Neural cell (in vitro differentiated cells): ENCODE measurements around the gene PCYT1B. TPM values are rescaled to one million over a fixed set of nuclear protein-coding genes. Genes with fewer than 3 reads are reported as not detected.
A peak's percentile ranks its signal among the peaks of the same experiment; 100 is the strongest.

ENCODE experiments used
- H2AFZ ChIP-seq: fragments of 200-600, 300-800 bp; sonication (generic), shearing (Covaris generic); 2 replicates; pipeline ENCODE4 v1.6.0; 2014; ENCODE audit warnings: low read depth, mild to moderate bottlenecking, antibody characterized with exemption, low read length, moderate library complexity
- H3F3A ChIP-seq: fragments of 200-600 bp; shearing (Covaris generic); 2 replicates; pipeline ENCODE4 v1.6.1; 2016; ENCODE audit warnings: mild to moderate bottlenecking, moderate library complexity, mixed read lengths, antibody characterized with exemption, low read length; ENCODE audit not compliant: insufficient read depth, poor library complexity, severe bottlenecking
- H3K27ac ChIP-seq: fragments of 200-600, 300-800 bp; sonication (generic), shearing (Covaris generic); 2 replicates; pipeline ENCODE4 v1.5.1; 2014; ENCODE audit warnings: mild to moderate bottlenecking, low read length, moderate library complexity
- H3K27me3 ChIP-seq: fragments of 300-800, 200-600 bp; sonication (generic), shearing (Covaris generic); 2 replicates; pipeline ENCODE4 v1.6.0; 2014; ENCODE audit warnings: mild to moderate bottlenecking, low read depth, low read length, moderate library complexity; ENCODE audit not compliant: insufficient read depth
- H3K36me3 ChIP-seq: fragments of 300-800, 200-600 bp; sonication (generic), shearing (Covaris generic); 2 replicates; pipeline ENCODE4 v1.5.1; 2014; ENCODE audit warnings: mild to moderate bottlenecking, antibody characterized with exemption, low read length, moderate library complexity; ENCODE audit not compliant: insufficient read depth
- H3K4me2 ChIP-seq: fragments of 300-800, 200-600 bp; sonication (generic), shearing (Covaris generic); 2 replicates; pipeline ENCODE4 v1.6.0; 2014; ENCODE audit warnings: mild to moderate bottlenecking, low read length
- H3K4me3 ChIP-seq: fragments of 300-800, 200-600 bp; sonication (generic), shearing (Covaris generic); 2 replicates; pipeline ENCODE4 v1.5.1; 2014; ENCODE audit warnings: mild to moderate bottlenecking, low read length, moderate library complexity
- H3K79me2 ChIP-seq: fragments of 200-600 bp; shearing (Covaris generic); replicated peaks from 2 replicates; pipeline ENCODE4 v1.6.0; 2014; ENCODE audit warnings: mild to moderate bottlenecking, low read length, moderate library complexity; ENCODE audit not compliant: insufficient read depth
- H3K9ac ChIP-seq: fragments of 300-800, 200-600 bp; sonication (generic), shearing (Covaris generic); 2 replicates; pipeline ENCODE4 v1.6.1; 2016; ENCODE audit warnings: mild to moderate bottlenecking, low read length, mixed read lengths
- H3K9me2 ChIP-seq: fragments of 200-600 bp; shearing (Covaris generic); 2 replicates; pipeline ENCODE4 v1.6.1; 2016; ENCODE audit warnings: mild to moderate bottlenecking, low read length, mixed read lengths; ENCODE audit not compliant: insufficient read depth
- H3K9me3 ChIP-seq: fragments of 200-600, 300-800 bp; sonication (generic), shearing (Covaris generic); 2 replicates; pipeline ENCODE4 v1.6.1; 2016; ENCODE audit warnings: mild to moderate bottlenecking, mixed run types, low read length, moderate library complexity, mixed read lengths
- H4K20me1 ChIP-seq: fragments of 200-600 bp; shearing (Covaris generic); 2 replicates; pipeline ENCODE4 v1.6.1; 2016; ENCODE audit warnings: mild to moderate bottlenecking, mixed run types; ENCODE audit not compliant: insufficient read depth
- CTCF ChIP-seq: fragments of 450-650 bp; IDR thresholded peaks from 2 replicates; pipeline ENCODE4 v1.5.1; 2014; ENCODE audit warnings: antibody characterized with exemption, mild to moderate bottlenecking, moderate library complexity; ENCODE audit not compliant: poor library complexity, severe bottlenecking
- EP300 ChIP-seq: fragments of 450-650 bp; conservative IDR thresholded peaks from 2 replicates; pipeline ENCODE4 v1.6.1; 2014; ENCODE audit warnings: antibody characterized with exemption, mild to moderate bottlenecking, moderate library complexity; ENCODE audit not compliant: poor library complexity, severe bottlenecking
- EZH2 ChIP-seq: fragments of 200-600, 300-800 bp; shearing (Covaris generic), sonication (generic); IDR thresholded peaks from 2 replicates; pipeline ENCODE4 v1.6.1; 2014; ENCODE audit warnings: antibody characterized with exemption, low read length, borderline replicate concordance, mild to moderate bottlenecking; ENCODE audit not compliant: insufficient read depth, poor library complexity, severe bottlenecking
- MXI1 ChIP-seq: fragments of 450-650 bp; conservative IDR thresholded peaks from 2 replicates; pipeline ENCODE4 v1.6.1; 2014; ENCODE audit warnings: antibody characterized with exemption, mild to moderate bottlenecking; ENCODE audit not compliant: poor library complexity, severe bottlenecking
- POLR2AphosphoS5 ChIP-seq: IDR thresholded peaks from 2 replicates; pipeline ENCODE4 v1.6.1; 2012
- RAD21 ChIP-seq: fragments of 450-650 bp; conservative IDR thresholded peaks from 2 replicates; pipeline ENCODE4 v1.6.1; 2014; ENCODE audit warnings: antibody characterized with exemption, mild to moderate bottlenecking, moderate library complexity
- REST ChIP-seq: IDR thresholded peaks from 2 replicates; pipeline ENCODE4 v1.6.1; 2012; ENCODE audit warnings: borderline replicate concordance
- SMC3 ChIP-seq: fragments of 450-650 bp; conservative IDR thresholded peaks from 2 replicates; pipeline ENCODE4 v1.6.1; 2014; ENCODE audit warnings: antibody characterized with exemption, mild to moderate bottlenecking, moderate library complexity; ENCODE audit not compliant: poor library complexity
- TAF1 ChIP-seq: IDR thresholded peaks from 2 replicates; pipeline ENCODE4 v1.6.1; 2012; ENCODE audit warnings: low read depth
- polyA plus RNA-seq: library from polyadenylated mRNA; depleted of rRNA; stranded (reverse); fragments of >200 nt; gene quantifications from 2 replicates; pipeline ENCODE4 v1.2.3, GENCODE V29; 2014

PCYT1B gene
- polyA plus RNA-seq, 1 donor from 2014 or later: 10.6 TPM

- Histone ChIP-seq H3F3A (no peaks in the 10 kb centered on the region), H3K79me2 (no peaks in the 10 kb centered on the region), H3K9ac (no peak overlapping the region), H4K20me1 (no peaks in the 10 kb centered on the region), H3K36me3 (no peaks in the 10 kb centered on the region), H3K9me2 (no peaks in the 10 kb centered on the region), H3K27me3 (no peaks in the 10 kb centered on the region), H2AFZ (no peak overlapping the region), H3K4me2 (no peak overlapping the region), H3K27ac (no peak overlapping the region), H3K4me3 (peak overlapping the region; percentile 74), H3K9me3 (no peaks in the 10 kb centered on the region)
- TF ChIP-seq POLR2AphosphoS5: no peak
- no peak for TF ChIP-seq SMC3
- TF ChIP-seq EZH2: no peak
- no peak for TF ChIP-seq MXI1
- TF ChIP-seq CTCF: no peak
- no peak for TF ChIP-seq RAD21
- TF ChIP-seq TAF1: no peak
- no peak for TF ChIP-seq EP300
- no peak for TF ChIP-seq REST
These were observed 47.7 kb upstream of the PCYT1B start for GRCh38 chrX:24694825-24695224.

GRCh38 chrX:24693453-24694202 lies 46.5 kb upstream of the PCYT1B start, which contains the start of gene POLA1:
Gene POLA1 (plus strand): TSS chrX:24693918. CDS start chrX:24693962, 44 bp downstream.
- TF ChIP-seq REST (no peak), TAF1 (no peak), EZH2 (no peak), SMC3 (peak; percentile 27), MXI1 (no peak), POLR2AphosphoS5 (no peak), CTCF (peak; percentile 26), RAD21 (peak; percentile 11), EP300 (peak; percentile 16)
- Histone ChIP-seq H2AFZ (peak within 1 kb of the TSS; percentile 45), H3K79me2 (no peaks in the 10 kb centered on the region), H3K4me2 (peak within 1 kb of the TSS; percentile 51), H3K27me3 (no peaks in the 10 kb centered on the region), H4K20me1 (no peaks in the 10 kb centered on the region), H3K36me3 (no peaks in the 10 kb centered on the region), H3K9me3 (no peaks in the 10 kb centered on the region), H3K9me2 (no peaks in the 10 kb centered on the region), H3K9ac (peak within 1 kb of the TSS; percentile 57), H3F3A (no peaks in the 10 kb centered on the region), H3K4me3 (peak within 1 kb of the TSS; percentile 74), H3K27ac (no peak within 1 kb of the TSS)
